Stimulated activated CD8-positive, alpha-beta memory T cell treated with anti-CD3 and anti-CD28 coated beads, Interleukin-2, amount 100 ng/mL, for 1 hour (primary cell): Measurements from ENCODE around the gene ECM1.

Source experiments
- DNase-seq, 2 donors: peaks; one replicate each; pipeline ENCODE4 v3.0.0-alpha.2; 2020; ENCODE audit warnings: low read depth in 2 of 2

The ECM1 gene

GRCh38 chr1:150512846-150513245 lies 4.9 kb downstream of the ECM1 start:
- no peak for DNase-seq

GRCh38 chr1:150513351-150513791 lies 5.5 kb downstream of the ECM1 start:
- no peak for DNase-seq

GRCh38 chr1:150514260-150514659 lies 6.4 kb downstream of the ECM1 start:
- no peak for DNase-seq

- DNase-seq: no peak
Measured at GRCh38 chr1:150514913-150515327, 7.0 kb downstream of the ECM1 start.

- DNase-seq: peak; percentile 80 to 83
Measured at GRCh38 chr1:150515328-150516049, 7.6 kb downstream of the ECM1 start, which contains the start of gene FALEC. TSS of gene FALEC (plus strand) at chr1:150515752.

- no peak for DNase-seq
Measured at GRCh38 chr1:150516050-150516591, 8.2 kb downstream of the ECM1 start.

GRCh38 chr1:150516616-150517015 lies 8.7 kb downstream of the ECM1 start:
- no peak for DNase-seq

- no peak for DNase-seq
Measured at GRCh38 chr1:150521196-150521968, 13.5 kb downstream of the ECM1 start.

- no peak for DNase-seq
Measured at GRCh38 chr1:150525348-150525747, 17.4 kb downstream of the ECM1 start.

- DNase-seq: no peak
Measured at GRCh38 chr1:150528196-150528595, 20.3 kb downstream of the ECM1 start.

- no peak for DNase-seq
Measured at GRCh38 chr1:150529017-150529416, 21.1 kb downstream of the ECM1 start.

GRCh38 chr1:150530491-150531159 lies 22.7 kb downstream of the ECM1 start:
- no peak for DNase-seq

GRCh38 chr1:150532860-150533259 lies 25.0 kb downstream of the ECM1 start:
- no peak for DNase-seq

- DNase-seq: no peak
Measured at GRCh38 chr1:150534002-150534401, 26.1 kb downstream of the ECM1 start.

GRCh38 chr1:150535511-150536287 lies 27.8 kb downstream of the ECM1 start:
- DNase-seq: no peak

- DNase-seq: no peak
Measured at GRCh38 chr1:150536836-150537731, 29.2 kb downstream of the ECM1 start.

GRCh38 chr1:150537732-150538684 lies 30.1 kb downstream of the ECM1 start:
- no peak for DNase-seq

GRCh38 chr1:150543500-150544143 lies 35.7 kb downstream of the ECM1 start:
- DNase-seq: no peak

GRCh38 chr1:150544204-150544603 lies 36.3 kb downstream of the ECM1 start:
- no peak for DNase-seq
